BLaER1 treated with 17β-estradiol and CSF1 and Interleukin-3, amounts not matched to agents 10 nM and 100 nM (cell line): ENCODE measurements around the gene GBA2.

ENCODE experiments used
- H3K27ac ChIP-seq, 11 experiments: shearing (Covaris generic); formaldehyde crosslinking; 2 replicates each; pipeline ENCODE4 v1.8.1; 2022
- H3K27me3 ChIP-seq, 11 experiments: shearing (Covaris generic); formaldehyde crosslinking; 2 replicates each; pipeline ENCODE4 v1.8.1; 2022
- H3K36me3 ChIP-seq, 11 experiments: shearing (Covaris generic); formaldehyde crosslinking; 2 replicates each; pipeline ENCODE4 v1.8.1; 2022
- H3K4me1 ChIP-seq, 10 experiments: shearing (Covaris generic); formaldehyde crosslinking; 2 replicates each; pipeline ENCODE4 v1.8.1; 2022
- H3K4me2 ChIP-seq, 11 experiments: shearing (Covaris generic); formaldehyde crosslinking; 2 replicates each; pipeline ENCODE4 v1.8.1; 2022
- H3K4me3 ChIP-seq, 10 experiments: shearing (Covaris generic); formaldehyde crosslinking; 2 replicates each; pipeline ENCODE4 v1.8.1; 2022
- H3K9ac ChIP-seq, 11 experiments: shearing (Covaris generic); formaldehyde crosslinking; 2 replicates each; pipeline ENCODE4 v1.8.1; 2022
- H3K9me3 ChIP-seq, 11 experiments: shearing (Covaris generic); formaldehyde crosslinking; replicated peaks in 1 of 11; 2 replicates each; pipeline ENCODE4 v1.8.1; 2022
- H4K20me1 ChIP-seq, 11 experiments: shearing (Covaris generic); formaldehyde crosslinking; 2 replicates each; pipeline ENCODE4 v1.8.1; 2022
- Cebpa-rat ChIP-seq, 11 experiments: shearing (Covaris generic); IDR thresholded peaks; 2 replicates each; pipeline ENCODE4 v1.8.1; 2022

Gene GBA2

DNA sequence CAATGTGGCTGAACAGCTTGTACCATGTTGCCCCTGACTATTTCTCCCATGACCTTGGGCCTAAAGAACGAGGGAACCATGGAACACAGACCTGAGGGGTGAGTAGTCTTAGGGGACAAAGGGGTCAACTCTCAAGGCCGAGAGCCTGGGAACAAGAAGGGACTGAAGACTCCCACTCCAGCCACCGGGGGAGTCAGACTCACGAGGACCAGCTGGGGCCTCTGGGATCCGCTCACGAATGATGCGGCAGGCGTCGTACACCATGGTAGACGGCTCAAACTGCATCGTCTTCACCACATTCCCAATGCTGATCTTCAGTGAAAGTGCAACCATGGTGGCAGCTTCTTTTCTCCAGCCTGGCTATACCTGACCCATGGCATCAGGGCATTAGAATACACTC lies 23.7 kb downstream of the GBA2 start:
- TF ChIP-seq Cebpa-rat (IDR thresholded peaks at IDR 0.05): no peak
- Histone ChIP-seq H3K4me1 (peaks cover 43 to 70% (median 46%) of the 10 kb centered on the region in 10 experiments), H3K27ac (no peak overlapping the region), H3K27me3 (no peaks in the 10 kb centered on the region), H4K20me1 (peaks cover 48 to 99% (median 80%) of the 10 kb centered on the region in 11 experiments), H3K36me3 (peaks cover 62 to 81% (median 65%) of the 10 kb centered on the region in 11 experiments), H3K9me3 (no peaks in the 10 kb centered on the region), H3K9ac (0 out of 22 replicates have a peak overlapping the region, but pooled peaks of 1 of the 11 experiments have one; percentile 4), H3K4me3 (no peak overlapping the region), H3K4me2 (no peak overlapping the region)

DNA sequence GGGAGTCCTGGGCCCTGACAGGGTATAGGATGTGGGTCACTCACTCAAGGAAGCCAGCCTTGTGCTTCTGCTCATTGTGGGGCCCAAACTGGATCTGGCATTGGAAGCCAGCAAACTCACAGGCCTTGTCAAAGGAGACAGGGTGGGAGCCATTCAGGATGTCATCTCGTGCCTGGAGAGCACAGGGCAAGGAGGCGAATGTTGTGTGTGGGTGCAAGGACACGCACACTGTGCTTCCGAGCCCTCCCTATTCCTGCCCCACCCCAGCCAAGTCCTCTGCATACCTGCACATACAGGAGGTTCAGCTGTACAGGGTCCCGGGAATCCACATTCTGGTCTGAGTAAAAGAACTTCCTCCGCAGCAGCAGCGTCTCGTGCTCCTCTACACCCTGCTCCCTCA lies 25.1 kb downstream of the GBA2 start:
- peaks cover 74 to 91% (median 77%) of the 10 kb centered on the region in 11 experiments for H3K36me3 ChIP-seq
- no peak overlapping the region for H3K4me2 ChIP-seq
- no peak overlapping the region for H3K27ac ChIP-seq
- peaks cover 43 to 72% (median 46%) of the 10 kb centered on the region in 10 experiments for H3K4me1 ChIP-seq
- no peaks in the 10 kb centered on the region for H3K9me3 ChIP-seq
- peaks cover 46 to 100% (median 80%) of the 10 kb centered on the region in 11 experiments for H4K20me1 ChIP-seq
- no peak overlapping the region for H3K9ac ChIP-seq
- no peak for TF ChIP-seq Cebpa-rat (IDR thresholded peaks at IDR 0.05)
- no peaks in the 10 kb centered on the region for H3K27me3 ChIP-seq
- H3K4me3 ChIP-seq: no peak overlapping the region

DNA sequence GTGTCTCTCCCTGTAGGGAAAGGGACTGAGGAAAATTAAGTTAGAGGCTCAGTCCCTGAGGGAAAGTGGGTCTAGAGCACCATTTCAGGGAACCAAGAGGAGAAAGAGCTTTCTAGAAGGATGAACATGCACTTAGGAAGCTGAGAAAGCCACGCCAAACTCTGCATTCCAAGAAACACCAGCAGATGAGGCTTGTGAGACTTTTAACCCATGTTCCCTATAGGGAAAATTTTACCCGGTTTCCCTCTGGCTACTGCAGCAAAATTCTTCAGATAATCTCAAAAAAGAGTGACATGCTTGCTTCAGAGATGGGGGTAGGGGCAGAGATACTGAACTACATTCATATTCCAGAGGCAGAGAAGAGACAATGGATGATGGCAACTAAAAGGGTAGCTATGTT lies 25.6 kb downstream of the GBA2 start:
- no peak overlapping the region for H3K4me2 ChIP-seq
- peaks cover 79 to 95% (median 81%) of the 10 kb centered on the region in 11 experiments for H3K36me3 ChIP-seq
- H4K20me1 ChIP-seq: peaks cover 46 to 100% (median 80%) of the 10 kb centered on the region in 11 experiments
- H3K4me3 ChIP-seq: no peak overlapping the region
- H3K9me3 ChIP-seq: no peaks in the 10 kb centered on the region
- H3K4me1 ChIP-seq: peaks cover 43 to 72% (median 46%) of the 10 kb centered on the region in 10 experiments
- no peak overlapping the region for H3K27ac ChIP-seq
- H3K9ac ChIP-seq: no peak overlapping the region
- H3K27me3 ChIP-seq: no peaks in the 10 kb centered on the region
- no peak for TF ChIP-seq Cebpa-rat (IDR thresholded peaks at IDR 0.05)

DNA sequence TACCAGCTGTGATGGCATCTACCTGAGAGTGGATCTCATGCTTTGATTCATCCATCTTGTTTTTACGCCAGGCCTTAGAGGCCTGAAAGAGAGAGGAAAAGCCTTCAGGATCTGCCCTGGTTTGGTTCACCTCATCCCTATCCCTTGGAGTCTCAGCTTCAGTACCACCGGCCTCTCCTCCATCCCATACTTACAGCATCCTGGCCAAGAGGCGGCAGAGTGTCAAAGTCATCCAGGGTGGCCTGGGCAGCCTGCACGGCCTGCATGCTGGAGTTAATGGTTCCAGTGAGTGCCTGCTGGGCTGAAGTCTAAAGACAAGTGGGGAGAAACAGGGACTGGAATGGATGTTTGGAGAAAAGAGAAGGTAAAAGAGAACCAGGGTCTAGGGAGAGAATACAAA lies 29.5 kb downstream of the GBA2 start:
- no peak for TF ChIP-seq Cebpa-rat (IDR thresholded peaks at IDR 0.05)
- Histone ChIP-seq H4K20me1 (peaks cover 31 to 100% (median 72%) of the 10 kb centered on the region in 11 experiments), H3K4me1 (peaks cover 32 to 56% (median 40%) of the 10 kb centered on the region in 10 experiments), H3K9me3 (no peaks in the 10 kb centered on the region), H3K4me2 (peak overlapping the region; percentile 65 to 92 (median 77)), H3K4me3 (no peak overlapping the region), H3K36me3 (peaks cover 96 to 100% (median 98%) of the 10 kb centered on the region in 11 experiments), H3K9ac (peak overlapping the region in 9 of 11 experiments; percentile 9 to 50 (median 34); a peak in 10 of 22 replicates), H3K27ac (peak overlapping the region in 10 of 11 experiments; percentile 24 to 59 (median 50); a peak in 19 of 22 replicates), H3K27me3 (no peaks in the 10 kb centered on the region)

DNA sequence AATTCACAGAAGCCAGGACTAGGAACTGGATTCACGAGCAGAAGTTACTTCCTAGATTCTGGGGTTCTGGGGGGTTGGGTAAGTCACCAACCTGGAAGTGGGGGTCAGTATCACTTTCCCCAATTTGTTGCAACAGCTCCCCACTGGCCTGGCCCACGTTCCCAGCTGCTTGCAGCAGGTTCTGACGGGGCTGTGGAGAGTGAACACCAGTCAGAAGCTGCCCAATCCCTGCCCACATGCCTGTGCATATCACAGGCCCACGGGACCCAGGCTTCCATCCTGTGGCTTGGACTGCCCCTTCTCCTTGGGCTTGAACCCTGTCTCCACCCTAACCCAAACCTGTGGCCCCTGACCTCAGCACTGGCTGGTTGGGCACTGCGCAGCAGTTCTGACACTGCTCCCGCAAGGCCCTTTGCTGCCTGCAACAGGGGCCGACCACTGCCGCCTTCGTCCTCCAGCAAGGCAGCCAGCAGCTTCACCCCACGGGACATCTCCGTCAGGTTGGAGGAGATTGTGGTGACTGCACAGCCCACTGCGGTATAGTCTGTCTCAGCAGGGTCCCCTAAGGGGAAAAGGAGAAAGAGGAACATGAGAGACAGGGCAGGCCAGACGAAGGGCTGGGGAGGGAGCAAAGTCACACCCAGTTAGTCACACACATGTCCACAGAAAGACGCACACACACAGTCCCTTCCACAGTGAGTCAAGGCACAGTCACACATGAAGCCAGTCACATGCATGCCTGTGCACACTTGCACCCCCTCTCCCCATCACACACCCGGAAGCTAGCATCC lies 30.1 kb downstream of the GBA2 start:
- peaks cover 32 to 56% (median 40%) of the 10 kb centered on the region in 10 experiments for H3K4me1 ChIP-seq
- H3K27ac ChIP-seq: peak overlapping the region; percentile 22 to 67 (median 50); a peak in 18 of 22 replicates
- H3K4me3 ChIP-seq: peak overlapping the region in 3 of 10 experiments; percentile 5 to 43 (median 7); a peak in 2 of 20 replicates
- H3K4me2 ChIP-seq: peak overlapping the region; percentile 65 to 92 (median 77)
- H3K9ac ChIP-seq: peak overlapping the region; percentile 20 to 53 (median 43); a peak in 15 of 22 replicates
- no peaks in the 10 kb centered on the region for H3K27me3 ChIP-seq
- H3K9me3 ChIP-seq: no peaks in the 10 kb centered on the region
- peaks cover 96 to 100% (median 98%) of the 10 kb centered on the region in 11 experiments for H3K36me3 ChIP-seq
- TF ChIP-seq Cebpa-rat (IDR thresholded peaks at IDR 0.05): no peak
- H4K20me1 ChIP-seq: peaks cover 31 to 100% (median 70%) of the 10 kb centered on the region in 11 experiments

DNA sequence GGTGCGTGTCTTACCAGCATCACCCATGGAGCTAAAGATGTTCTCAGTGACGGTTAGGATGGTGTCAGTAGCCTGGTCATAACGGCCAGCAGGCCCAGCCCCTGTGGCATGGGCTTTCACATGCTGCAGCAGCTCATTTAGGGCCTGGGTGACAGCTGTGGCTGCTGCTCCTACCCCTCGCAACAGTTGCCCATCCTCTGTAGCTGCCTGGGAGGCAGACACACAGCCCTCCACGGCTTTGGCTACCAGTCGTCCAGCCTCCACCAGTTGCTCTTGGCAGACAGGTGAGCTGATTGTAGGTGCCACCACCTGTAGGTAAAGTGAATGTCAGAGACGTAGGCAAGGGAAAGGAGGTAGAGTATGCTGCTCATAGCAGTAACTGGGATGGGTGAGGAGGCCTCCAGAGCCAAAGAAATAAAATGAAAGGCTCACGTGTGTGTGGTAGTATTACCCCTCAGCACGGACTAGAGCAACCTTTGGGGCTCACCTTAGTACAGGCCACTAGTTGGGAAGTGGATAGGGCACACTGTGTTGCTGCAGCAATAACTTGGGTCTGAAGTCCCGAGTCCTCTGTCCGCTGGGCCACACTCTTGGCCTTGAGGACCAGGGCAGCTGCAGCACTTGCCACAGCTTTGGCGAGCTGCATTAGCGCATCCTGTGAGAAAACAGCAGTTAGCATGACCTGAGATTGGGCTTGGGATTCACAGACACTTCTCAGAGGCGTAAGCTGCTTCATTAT lies 31.7 kb downstream of the GBA2 start:
- Histone ChIP-seq H4K20me1 (peaks cover 31 to 98% (median 65%) of the 10 kb centered on the region in 11 experiments; a peak in 21 of 22 replicates), H3K4me1 (peaks cover 32 to 56% (median 40%) of the 10 kb centered on the region in 10 experiments), H3K9me3 (no peaks in the 10 kb centered on the region), H3K4me3 (no peak overlapping the region), H3K27ac (no peak overlapping the region), H3K27me3 (no peaks in the 10 kb centered on the region), H3K36me3 (peaks cover 96 to 100% (median 98%) of the 10 kb centered on the region in 11 experiments), H3K9ac (no peak overlapping the region), H3K4me2 (peak overlapping the region in 2 of 11 experiments; percentile 17 to 48; a peak in 1 of 22 replicates)
- TF ChIP-seq Cebpa-rat (IDR thresholded peaks at IDR 0.05): no peak

DNA sequence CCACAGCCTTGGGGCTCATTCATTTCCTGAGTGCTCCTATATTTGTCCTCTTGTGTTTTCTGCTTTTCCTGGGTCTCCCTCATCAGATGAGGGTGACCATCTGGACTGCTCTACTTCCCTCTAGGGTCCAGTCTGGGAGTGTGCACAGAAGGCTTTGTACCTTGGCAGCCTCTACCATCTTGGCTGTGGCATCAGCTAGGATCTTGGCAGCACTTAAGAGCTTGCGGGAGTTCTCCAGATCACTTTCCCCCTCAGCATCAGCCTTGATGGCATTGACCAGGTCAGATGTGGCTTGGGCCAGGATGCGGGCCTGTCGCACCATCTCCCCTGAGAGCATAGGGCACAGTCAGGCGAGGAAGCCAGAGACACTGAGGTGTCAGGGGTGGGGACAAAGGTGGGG lies 32.8 kb downstream of the GBA2 start:
- peaks cover 31 to 46% (median 37%) of the 10 kb centered on the region in 10 experiments for H3K4me1 ChIP-seq
- H3K4me3 ChIP-seq: no peak overlapping the region
- no peak overlapping the region for H3K27ac ChIP-seq
- peak overlapping the region in 2 of 11 experiments; percentile 1 to 19; a peak in 1 of 22 replicates for H3K9ac ChIP-seq
- H3K4me2 ChIP-seq: peak overlapping the region in 6 of 11 experiments; percentile 6 to 48 (median 16); a peak in 9 of 22 replicates
- no peak for TF ChIP-seq Cebpa-rat (IDR thresholded peaks at IDR 0.05)
- no peaks in the 10 kb centered on the region for H3K9me3 ChIP-seq
- H3K27me3 ChIP-seq: no peaks in the 10 kb centered on the region
- H4K20me1 ChIP-seq: peaks cover 31 to 98% (median 72%) of the 10 kb centered on the region in 11 experiments; a peak in 21 of 22 replicates
- H3K36me3 ChIP-seq: peaks cover 96 to 100% (median 98%) of the 10 kb centered on the region in 11 experiments

DNA sequence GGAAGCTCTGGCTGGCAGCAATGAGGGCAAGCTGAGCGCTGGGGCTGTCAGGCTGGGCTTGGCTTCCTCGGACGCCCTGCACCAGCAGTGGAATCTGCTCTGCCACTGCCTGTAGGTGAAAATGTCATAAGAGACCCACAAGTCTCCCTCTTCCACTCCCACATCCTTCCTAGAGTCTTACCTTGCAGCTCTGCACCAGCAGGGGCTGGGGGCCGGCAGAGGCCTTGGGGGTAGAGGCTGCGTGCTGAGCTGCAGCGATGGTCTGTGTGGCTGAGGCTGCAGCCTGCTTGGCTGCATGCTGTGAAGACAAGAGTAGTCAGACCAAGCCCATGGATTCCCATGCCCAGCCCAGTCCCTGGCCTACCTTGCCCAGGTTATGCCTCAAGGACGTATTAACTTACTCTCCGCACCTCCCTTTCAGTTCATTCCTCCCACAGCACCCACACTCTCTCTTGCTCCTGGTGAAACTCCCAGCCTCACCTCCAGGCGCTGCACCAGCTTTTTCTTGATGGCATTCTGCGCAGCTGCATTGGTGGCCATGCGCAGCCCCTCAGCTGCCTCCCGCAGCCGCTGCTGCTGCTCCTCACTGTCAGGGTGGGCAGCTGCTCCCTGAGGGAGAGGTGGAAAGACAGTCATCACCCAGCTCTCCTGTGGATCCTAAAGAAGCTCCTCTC lies 34.3 kb downstream of the GBA2 start:
- Histone ChIP-seq H3K9ac (0 out of 22 replicates have a peak overlapping the region, but pooled peaks of 1 of the 11 experiments have one; percentile 28), H3K27ac (no peak overlapping the region), H3K36me3 (peaks cover 96 to 100% (median 98%) of the 10 kb centered on the region in 11 experiments), H3K4me1 (peaks cover 16 to 33% (median 30%) of the 10 kb centered on the region in 10 experiments), H3K4me3 (no peak overlapping the region), H3K27me3 (no peaks in the 10 kb centered on the region), H4K20me1 (peaks cover 22 to 98% (median 67%) of the 10 kb centered on the region in 11 experiments; a peak in 21 of 22 replicates), H3K4me2 (no peak overlapping the region), H3K9me3 (no peaks in the 10 kb centered on the region)
- TF ChIP-seq Cebpa-rat (IDR thresholded peaks at IDR 0.05): no peak
